OCI-LY1 (cell line): Measurements from ENCODE around the gene RSBN1L.
"Not testable (repeated sequence)": the region's sequence is repeated elsewhere in the genome, so short reads cannot be mapped to it uniquely, and the experiment has no call there.

Experiments used
- H2AFZ ChIP-seq: fragments of 200-600 bp; sonication (generic), shearing (Covaris generic); 2 replicates; pipeline ENCODE4 v1.6.0; 2014; ENCODE audit warnings: antibody characterized with exemption, mild to moderate bottlenecking, low read length
- H3F3A ChIP-seq: fragments of 200-600 bp; sonication (generic), shearing (Covaris generic); 2 replicates; pipeline ENCODE4 v1.6.0; 2014; ENCODE audit warnings: mild to moderate bottlenecking, antibody characterized with exemption, low read length, moderate library complexity; ENCODE audit not compliant: insufficient read depth
- H3K27ac ChIP-seq: fragments of 200-600 bp; sonication (generic); 2 replicates; pipeline ENCODE4 v1.5.1; 2014; ENCODE audit warnings: low read length, mixed run types, mild to moderate bottlenecking, low read depth; ENCODE audit not compliant: poor library complexity, severe bottlenecking
- H3K27me3 ChIP-seq: fragments of 200-600 bp; sonication (generic); 2 replicates; pipeline ENCODE4 v1.6.0; 2014; ENCODE audit warnings: antibody characterized with exemption, mild to moderate bottlenecking, low read length, moderate library complexity; ENCODE audit not compliant: insufficient read depth
- H3K36me3 ChIP-seq: fragments of 200-600 bp; sonication (generic); 2 replicates; pipeline ENCODE4 v1.6.1; 2014; ENCODE audit warnings: mild to moderate bottlenecking, antibody characterized with exemption, low read length, moderate library complexity, mixed read lengths; ENCODE audit not compliant: insufficient read depth
- H3K4me1 ChIP-seq: fragments of 200-600 bp; sonication (generic); 2 replicates; pipeline ENCODE4 v1.5.1; 2014; ENCODE audit warnings: mild to moderate bottlenecking, low read length, moderate library complexity; ENCODE audit not compliant: insufficient read depth, severe bottlenecking
- H3K4me2 ChIP-seq: fragments of 200-600 bp; sonication (generic), shearing (Covaris generic); 2 replicates; pipeline ENCODE4 v1.6.1; 2014; ENCODE audit warnings: low read length
- H3K4me3 ChIP-seq: fragments of 200-600 bp; sonication (generic); 2 replicates; pipeline ENCODE4 v1.5.1; 2014; ENCODE audit warnings: low read length, low read depth, mild to moderate bottlenecking, mixed read lengths; ENCODE audit not compliant: poor library complexity, severe bottlenecking
- H3K79me2 ChIP-seq: fragments of 200-600 bp; shearing (Covaris generic); 2 replicates; pipeline ENCODE4 v1.6.1; 2016; ENCODE audit warnings: mixed run types, low read length, mixed read lengths; ENCODE audit not compliant: insufficient read depth
- H3K9ac ChIP-seq: fragments of 200-600 bp; sonication (generic), shearing (Covaris generic); 2 replicates; pipeline ENCODE4 v1.6.1; 2014; ENCODE audit warnings: mild to moderate bottlenecking, low read length, mixed read lengths
- H3K9me2 ChIP-seq: fragments of 200-600 bp; sonication (generic), shearing (Covaris generic); 2 replicates; pipeline ENCODE4 v1.6.1; 2014; ENCODE audit warnings: low read depth, mild to moderate bottlenecking, low read length, mixed read lengths
- H3K9me3 ChIP-seq: fragments of 200-600 bp; shearing (Covaris generic); 2 replicates; pipeline ENCODE4 v1.6.1; 2014; ENCODE audit warnings: low read length, mixed read lengths
- H4K20me1 ChIP-seq: fragments of 200-600 bp; sonication (generic), shearing (Covaris generic); 2 replicates; pipeline ENCODE4 v1.6.0; 2016; ENCODE audit warnings: mild to moderate bottlenecking, low read length; ENCODE audit not compliant: insufficient read depth
- EZH2 ChIP-seq: fragments of 200-600 bp; sonication (generic), shearing (Covaris generic); IDR thresholded peaks from 2 replicates; pipeline ENCODE4 v1.8.0; 2017; ENCODE audit warnings: borderline replicate concordance, mixed run types, mild to moderate bottlenecking, antibody characterized with exemption, low read length, moderate library complexity, mixed read lengths
- TF ChIP-seq, protein P1 (sequence below): fragments of 200-600 bp; sonication (generic), shearing (Covaris generic); IDR thresholded peaks from 2 replicates; pipeline ENCODE4 v1.5.1; 2017; ENCODE audit warnings: mild to moderate bottlenecking, antibody characterized with exemption, low read length, moderate library complexity, mixed read lengths

Gene RSBN1L

GRCh38 chr7:77783111-77783510 is 86.9 kb downstream of the RSBN1L start:
- Histone ChIP-seq H3K27ac (no peak overlapping the region), H3K79me2 (no peaks in the 10 kb centered on the region), H3F3A (no peaks in the 10 kb centered on the region), H2AFZ (no peak overlapping the region), H3K36me3 (peaks cover 82% of the 10 kb centered on the region), H3K9me2 (no peaks in the 10 kb centered on the region), H4K20me1 (no peaks in the 10 kb centered on the region), H3K9me3 (0 out of 2 replicates have a peak, but pooled peaks cover 10% of the 10 kb centered on the region), H3K4me3 (no peak overlapping the region), H3K9ac (no peak overlapping the region), H3K4me2 (no peak overlapping the region), H3K4me1 (no peaks in the 10 kb centered on the region), H3K27me3 (no peaks in the 10 kb centered on the region)
- no peak for TF ChIP-seq EZH2
- TF ChIP-seq, protein P1, sequence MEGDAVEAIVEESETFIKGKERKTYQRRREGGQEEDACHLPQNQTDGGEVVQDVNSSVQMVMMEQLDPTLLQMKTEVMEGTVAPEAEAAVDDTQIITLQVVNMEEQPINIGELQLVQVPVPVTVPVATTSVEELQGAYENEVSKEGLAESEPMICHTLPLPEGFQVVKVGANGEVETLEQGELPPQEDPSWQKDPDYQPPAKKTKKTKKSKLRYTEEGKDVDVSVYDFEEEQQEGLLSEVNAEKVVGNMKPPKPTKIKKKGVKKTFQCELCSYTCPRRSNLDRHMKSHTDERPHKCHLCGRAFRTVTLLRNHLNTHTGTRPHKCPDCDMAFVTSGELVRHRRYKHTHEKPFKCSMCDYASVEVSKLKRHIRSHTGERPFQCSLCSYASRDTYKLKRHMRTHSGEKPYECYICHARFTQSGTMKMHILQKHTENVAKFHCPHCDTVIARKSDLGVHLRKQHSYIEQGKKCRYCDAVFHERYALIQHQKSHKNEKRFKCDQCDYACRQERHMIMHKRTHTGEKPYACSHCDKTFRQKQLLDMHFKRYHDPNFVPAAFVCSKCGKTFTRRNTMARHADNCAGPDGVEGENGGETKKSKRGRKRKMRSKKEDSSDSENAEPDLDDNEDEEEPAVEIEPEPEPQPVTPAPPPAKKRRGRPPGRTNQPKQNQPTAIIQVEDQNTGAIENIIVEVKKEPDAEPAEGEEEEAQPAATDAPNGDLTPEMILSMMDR: no peak

- Histone ChIP-seq H3K9ac (no peak overlapping the region), H3K9me2 (no peaks in the 10 kb centered on the region), H2AFZ (no peak overlapping the region), H3K79me2 (no peaks in the 10 kb centered on the region), H3K4me3 (no peak overlapping the region), H3F3A (no peaks in the 10 kb centered on the region), H3K36me3 (peaks cover 78% of the 10 kb centered on the region), H3K4me2 (no peak overlapping the region), H4K20me1 (no peaks in the 10 kb centered on the region), H3K27me3 (no peaks in the 10 kb centered on the region), H3K9me3 (0 out of 2 replicates have a peak, but pooled peaks cover 10% of the 10 kb centered on the region), H3K4me1 (no peaks in the 10 kb centered on the region), H3K27ac (no peak overlapping the region)
- no peak for TF ChIP-seq EZH2
- TF ChIP-seq, protein P1: no peak
Observed at GRCh38 chr7:77783545-77783944, 87.3 kb downstream of the RSBN1L start.

GRCh38 chr7:77784426-77784825 is 88.2 kb downstream of the RSBN1L start:
- not testable (repeated sequence) for H3K79me2 ChIP-seq, H3K4me2 ChIP-seq, H3K4me1 ChIP-seq, H3K9me2 ChIP-seq, H3K27me3 ChIP-seq, H3F3A ChIP-seq, H3K27ac ChIP-seq, H4K20me1 ChIP-seq, H2AFZ ChIP-seq, H3K9ac ChIP-seq, H3K4me3 ChIP-seq
- Histone ChIP-seq H3K36me3 (peaks cover 70% of the 10 kb centered on the region), H3K9me3 (0 out of 2 replicates have a peak, but pooled peaks cover 10% of the 10 kb centered on the region)

- Histone ChIP-seq H3K9ac (no peak overlapping the region), H3K36me3 (peaks cover 54% of the 10 kb centered on the region), H3K79me2 (no peaks in the 10 kb centered on the region), H3K4me2 (no peak overlapping the region), H3K4me3 (no peak overlapping the region), H3K9me2 (no peaks in the 10 kb centered on the region), H3K4me1 (no peaks in the 10 kb centered on the region), H3K27ac (no peak overlapping the region), H3F3A (no peaks in the 10 kb centered on the region), H3K27me3 (no peaks in the 10 kb centered on the region), H4K20me1 (no peaks in the 10 kb centered on the region), H2AFZ (no peak overlapping the region), H3K9me3 (0 out of 2 replicates have a peak, but pooled peaks cover 10% of the 10 kb centered on the region)
- TF ChIP-seq, protein P1: no peak
- no peak for TF ChIP-seq EZH2
Observed at GRCh38 chr7:77786018-77786417, 89.8 kb downstream of the RSBN1L start.
